H9 (cell line): Measurements from ENCODE around the gene SLC16A13. TPM values are rescaled to one million over a fixed set of nuclear protein-coding genes. Genes with fewer than 3 reads are reported as not detected.

ENCODE experiments used
- DNase-seq: peaks from one replicate; pipeline ENCODE4 v3.0.0-alpha.2; 2017
- H2AFZ ChIP-seq: one replicate; pipeline ENCODE4 v1.6.1; 2013; ENCODE audit warnings: mild to moderate bottlenecking, low read length, control low read depth, moderate library complexity
- H2AK5ac ChIP-seq: 2 replicates; pipeline ENCODE4 v1.6.1; 2013; ENCODE audit warnings: low read length, control low read depth, mixed read lengths; ENCODE audit not compliant: insufficient read length
- H2BK120ac ChIP-seq: one replicate; pipeline ENCODE4 v1.6.1; 2013; ENCODE audit warnings: low read depth, mild to moderate bottlenecking, low read length, control low read depth, inconsistent platforms; ENCODE audit not compliant: poor library complexity, severe bottlenecking
- H2BK12ac ChIP-seq: 2 replicates; pipeline ENCODE4 v1.6.1; 2013; ENCODE audit warnings: low read length, control low read depth, mixed read lengths, low read depth; ENCODE audit not compliant: insufficient read length
- H2BK15ac ChIP-seq: 2 replicates; pipeline ENCODE4 v1.6.1; 2013; ENCODE audit warnings: low read depth, low read length, control low read depth
- H2BK20ac ChIP-seq: one replicate; pipeline ENCODE4 v1.6.1; 2013; ENCODE audit warnings: low read depth, mild to moderate bottlenecking, low read length, control low read depth, inconsistent platforms; ENCODE audit not compliant: poor library complexity, severe bottlenecking
- H2BK5ac ChIP-seq: 2 replicates; pipeline ENCODE4 v1.6.1; 2013; ENCODE audit warnings: low read length, control low read depth, mixed read lengths; ENCODE audit not compliant: insufficient read length
- H3K14ac ChIP-seq: 2 replicates; pipeline ENCODE4 v1.6.1; 2013; ENCODE audit warnings: low read length, control low read depth; ENCODE audit not compliant: insufficient read depth
- H3K18ac ChIP-seq: 2 replicates; pipeline ENCODE4 v1.6.1; 2013; ENCODE audit warnings: low read depth, mild to moderate bottlenecking, mixed read lengths, low read length, control low read depth; ENCODE audit not compliant: insufficient read length
- H3K23ac ChIP-seq: 2 replicates; pipeline ENCODE4 v1.6.1; 2013; ENCODE audit warnings: low read length, control low read depth, mixed read lengths, low read depth; ENCODE audit not compliant: insufficient read length
- H3K23me2 ChIP-seq: 2 replicates; pipeline ENCODE4 v1.6.1; 2013; ENCODE audit warnings: low read depth, mild to moderate bottlenecking, mixed read lengths, low read length, control low read depth; ENCODE audit not compliant: insufficient read length, poor library complexity, severe bottlenecking
- H3K27ac ChIP-seq: 2 replicates; pipeline ENCODE4 v1.5.1; 2013; ENCODE audit warnings: low read length, control low read depth, mixed read lengths, low read depth; ENCODE audit not compliant: insufficient read length
- H3K27me3 ChIP-seq: 2 replicates; pipeline ENCODE4 v1.6.1; 2013; ENCODE audit warnings: low read length, control low read depth, inconsistent platforms; ENCODE audit not compliant: insufficient read depth
- H3K4ac ChIP-seq: 2 replicates; pipeline ENCODE4 v1.6.1; 2013; ENCODE audit warnings: low read depth, mild to moderate bottlenecking, control low read depth, inconsistent platforms, low read length, moderate library complexity
- H3K4me1 ChIP-seq: 2 replicates; pipeline ENCODE4 v1.6.1; 2013; ENCODE audit warnings: low read length, control low read depth, inconsistent platforms; ENCODE audit not compliant: insufficient read depth
- H3K4me2 ChIP-seq: 2 replicates; pipeline ENCODE4 v1.6.1; 2013; ENCODE audit warnings: low read length, control low read depth, mixed read lengths; ENCODE audit not compliant: insufficient read length, insufficient read depth
- H3K56ac ChIP-seq: 2 replicates; pipeline ENCODE4 v1.6.1; 2013; ENCODE audit warnings: low read depth, mild to moderate bottlenecking, mixed read lengths, low read length, control low read depth; ENCODE audit not compliant: insufficient read length
- H3K79me1 ChIP-seq: 2 replicates; pipeline ENCODE4 v1.6.1; 2013; ENCODE audit warnings: low read depth, mild to moderate bottlenecking, moderate library complexity, low read length, control low read depth, inconsistent platforms; ENCODE audit not compliant: insufficient read depth, poor library complexity, severe bottlenecking
- H3K79me2 ChIP-seq: 2 replicates; pipeline ENCODE4 v1.6.1; 2013; ENCODE audit warnings: low read length, control low read depth, inconsistent platforms; ENCODE audit not compliant: insufficient read depth
- H3K9ac ChIP-seq: 2 replicates; pipeline ENCODE4 v1.6.1; 2013; ENCODE audit warnings: low read length, control low read depth, mixed read lengths; ENCODE audit not compliant: insufficient read length; ENCODE audit errors: extremely low read depth
- H3K9me3 ChIP-seq: one replicate; pipeline ENCODE4 v1.6.1; 2013; ENCODE audit warnings: low read depth, low read length, inconsistent platforms; ENCODE audit not compliant: control insufficient read depth
- H3T11ph ChIP-seq: one replicate; pipeline ENCODE4 v1.6.1; 2013; ENCODE audit warnings: mild to moderate bottlenecking, low read length, control low read depth, inconsistent platforms
- H4K20me1 ChIP-seq: one replicate; pipeline ENCODE4 v1.6.1; 2013; ENCODE audit not compliant: control insufficient read depth, insufficient read length, insufficient read depth
- H4K5ac ChIP-seq: 2 replicates; pipeline ENCODE4 v1.6.1; 2013; ENCODE audit warnings: low read depth, mild to moderate bottlenecking, mixed read lengths, low read length, control low read depth; ENCODE audit not compliant: insufficient read length
- H4K8ac ChIP-seq: replicated peaks from 2 replicates; pipeline ENCODE4 v1.6.1; 2013; ENCODE audit warnings: low read length, control low read depth, mixed read lengths, low read depth; ENCODE audit not compliant: insufficient read length
- H4K91ac ChIP-seq: 2 replicates; pipeline ENCODE4 v1.6.1; 2013; ENCODE audit warnings: low read depth, mild to moderate bottlenecking, moderate library complexity, mixed read lengths, low read length, control low read depth; ENCODE audit not compliant: insufficient read length
- H3K27ac Mint-ChIP-seq, 3 experiments: 2 replicates in 2 of 3; 3 replicates in 1 of 3; pipeline ENCODE4 v1.8.0; 2020 to 2021; ENCODE audit warnings: mixed read lengths in 3 of 3, mild to moderate bottlenecking in 1 of 3, moderate library complexity in 1 of 3
- H3K27me3 Mint-ChIP-seq: 2 replicates; pipeline ENCODE4 v1.8.0; 2021; ENCODE audit warnings: low read depth, mild to moderate bottlenecking, moderate library complexity, mixed read lengths
- H3K36me3 Mint-ChIP-seq, 3 experiments: 2 replicates in 2 of 3; 3 replicates in 1 of 3; pipeline ENCODE4 v1.8.0; 2020 to 2021; ENCODE audit warnings: low read depth in 3 of 3, mixed read lengths in 3 of 3; ENCODE audit not compliant: insufficient read depth in 1 of 3
- H3K4me1 Mint-ChIP-seq, 2 experiments: 2 replicates each; pipeline ENCODE4 v1.8.0; 2020; ENCODE audit warnings: mixed read lengths in 2 of 2
- H3K4me3 Mint-ChIP-seq, 2 experiments: 2 replicates in 1 of 2; 3 replicates in 1 of 2; pipeline ENCODE4 v1.8.0; 2020 to 2021; ENCODE audit warnings: mild to moderate bottlenecking in 2 of 2, mixed read lengths in 2 of 2, moderate library complexity in 1 of 2
- H3K9me3 Mint-ChIP-seq, 2 experiments: 2 replicates in 1 of 2; 3 replicates in 1 of 2; pipeline ENCODE4 v1.8.0; 2020; ENCODE audit warnings: mild to moderate bottlenecking in 2 of 2, mixed read lengths in 2 of 2, moderate library complexity in 1 of 2
- WGBS: extraction: QIAGEN DNeasy Blood & Tissue Kit; methylation state at CpG from one replicate; pipeline ENCODE4 v1.1.7; 2013; ENCODE audit warnings: missing lambda C conversion rate, low lambda C conversion rate, mixed read lengths; ENCODE audit not compliant: insufficient read length; ENCODE audit errors: extremely low coverage; 5-methylcytosine and 5-hydroxymethylcytosine counted together
- total RNA-seq: library from RNA; stranded (reverse); gene quantifications from 2 replicates; pipeline ENCODE4 v1.2.1, GENCODE V29; 2021
- TF ChIP-seq, protein P1 (sequence below): fragments of 200-600 bp; sonication (generic); conservative IDR thresholded peaks from 3 replicates; pipeline ENCODE4 v1.8.0; 2021; ENCODE audit warnings: antibody characterized with exemption, mild to moderate bottlenecking

Gene SLC16A13
- total RNA-seq, 1 experiment from 2014 or later = 6.1 TPM

DNA sequence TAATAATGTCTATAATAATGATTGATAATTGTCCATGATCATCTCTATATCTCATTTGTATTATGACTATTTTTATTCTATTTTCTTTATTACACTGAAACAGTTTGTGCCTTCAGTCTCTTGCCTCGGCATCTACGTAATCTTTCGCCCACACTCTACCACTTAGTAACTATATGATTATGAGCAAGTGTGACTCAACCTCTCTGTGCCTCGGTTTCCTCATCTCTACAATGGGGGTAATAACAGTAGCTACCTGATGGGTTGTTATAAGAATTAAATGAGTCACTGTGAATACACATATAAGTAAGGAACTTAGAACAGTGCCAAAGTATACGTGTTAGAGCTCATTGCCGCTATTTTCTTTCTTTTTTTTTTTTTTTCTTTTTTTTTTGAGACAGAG is 11.8 kb downstream of the SLC16A13 start:
- Histone ChIP-seq H3K18ac (no peak overlapping the region), H2BK12ac (no peak overlapping the region), H2BK5ac (no peak overlapping the region), H3K27ac (no peak overlapping the region), H2BK15ac (no peak overlapping the region), H4K20me1 (no peaks in the 10 kb centered on the region), H3K23ac (no peak overlapping the region), H4K91ac (no peak overlapping the region), H3K27me3 (peaks cover 6% of the 10 kb centered on the region), H4K8ac (no peak overlapping the region), H2AFZ (no peak overlapping the region), H3K23me2 (peaks cover 25% of the 10 kb centered on the region), H4K5ac (no peak overlapping the region), H3K56ac (no peak overlapping the region), H3K9me3 (no peaks in the 10 kb centered on the region), H3K4ac (no peak overlapping the region), H2AK5ac (no peak overlapping the region), H3K4me2 (no peak overlapping the region), H3K9ac (no peak overlapping the region), H3K79me1 (no peaks in the 10 kb centered on the region), H3K14ac (no peak overlapping the region), H2BK120ac (no peak overlapping the region), H3T11ph (no peak overlapping the region), H3K4me1 (no peaks in the 10 kb centered on the region), H3K79me2 (no peaks in the 10 kb centered on the region), H2BK20ac (no peak overlapping the region)
- peaks cover 14 to 23% of the 10 kb centered on the region in 2 experiments for H3K4me1 Mint-ChIP-seq
- H3K27ac Mint-ChIP-seq = no peak overlapping the region
- WGBS = no CpG with 5 or more reads among the region's 6 CpGs
- H3K9me3 Mint-ChIP-seq = no peaks in the 10 kb centered on the region
- no peaks in the 10 kb centered on the region for H3K36me3 Mint-ChIP-seq
- DNase-seq = no peak
- H3K27me3 Mint-ChIP-seq = peaks cover 77% of the 10 kb centered on the region
- TF ChIP-seq, protein P1, sequence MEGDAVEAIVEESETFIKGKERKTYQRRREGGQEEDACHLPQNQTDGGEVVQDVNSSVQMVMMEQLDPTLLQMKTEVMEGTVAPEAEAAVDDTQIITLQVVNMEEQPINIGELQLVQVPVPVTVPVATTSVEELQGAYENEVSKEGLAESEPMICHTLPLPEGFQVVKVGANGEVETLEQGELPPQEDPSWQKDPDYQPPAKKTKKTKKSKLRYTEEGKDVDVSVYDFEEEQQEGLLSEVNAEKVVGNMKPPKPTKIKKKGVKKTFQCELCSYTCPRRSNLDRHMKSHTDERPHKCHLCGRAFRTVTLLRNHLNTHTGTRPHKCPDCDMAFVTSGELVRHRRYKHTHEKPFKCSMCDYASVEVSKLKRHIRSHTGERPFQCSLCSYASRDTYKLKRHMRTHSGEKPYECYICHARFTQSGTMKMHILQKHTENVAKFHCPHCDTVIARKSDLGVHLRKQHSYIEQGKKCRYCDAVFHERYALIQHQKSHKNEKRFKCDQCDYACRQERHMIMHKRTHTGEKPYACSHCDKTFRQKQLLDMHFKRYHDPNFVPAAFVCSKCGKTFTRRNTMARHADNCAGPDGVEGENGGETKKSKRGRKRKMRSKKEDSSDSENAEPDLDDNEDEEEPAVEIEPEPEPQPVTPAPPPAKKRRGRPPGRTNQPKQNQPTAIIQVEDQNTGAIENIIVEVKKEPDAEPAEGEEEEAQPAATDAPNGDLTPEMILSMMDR = no peak
- H3K4me3 Mint-ChIP-seq = no peak overlapping the region
